Measurements from ENCODE around the gene MYO1A.

GRCh38 chr12:57011438-57012424, 38.2 kb downstream of the MYO1A start:
- no peak for TF ChIP-seq ZNF598 (CRISPR knock-in tag; IDR thresholded peaks at IDR 0.05; ENCODE audit: borderline replicate concordance)
- no peak for TF ChIP-seq CTCF (CRISPR knock-in tag; IDR thresholded peaks at IDR 0.05)

Measured in HepG2 (cell line).